ENCODE data around the gene DLG2.

- TF ChIP-seq, protein P1, sequence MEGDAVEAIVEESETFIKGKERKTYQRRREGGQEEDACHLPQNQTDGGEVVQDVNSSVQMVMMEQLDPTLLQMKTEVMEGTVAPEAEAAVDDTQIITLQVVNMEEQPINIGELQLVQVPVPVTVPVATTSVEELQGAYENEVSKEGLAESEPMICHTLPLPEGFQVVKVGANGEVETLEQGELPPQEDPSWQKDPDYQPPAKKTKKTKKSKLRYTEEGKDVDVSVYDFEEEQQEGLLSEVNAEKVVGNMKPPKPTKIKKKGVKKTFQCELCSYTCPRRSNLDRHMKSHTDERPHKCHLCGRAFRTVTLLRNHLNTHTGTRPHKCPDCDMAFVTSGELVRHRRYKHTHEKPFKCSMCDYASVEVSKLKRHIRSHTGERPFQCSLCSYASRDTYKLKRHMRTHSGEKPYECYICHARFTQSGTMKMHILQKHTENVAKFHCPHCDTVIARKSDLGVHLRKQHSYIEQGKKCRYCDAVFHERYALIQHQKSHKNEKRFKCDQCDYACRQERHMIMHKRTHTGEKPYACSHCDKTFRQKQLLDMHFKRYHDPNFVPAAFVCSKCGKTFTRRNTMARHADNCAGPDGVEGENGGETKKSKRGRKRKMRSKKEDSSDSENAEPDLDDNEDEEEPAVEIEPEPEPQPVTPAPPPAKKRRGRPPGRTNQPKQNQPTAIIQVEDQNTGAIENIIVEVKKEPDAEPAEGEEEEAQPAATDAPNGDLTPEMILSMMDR (conservative IDR thresholded peaks at IDR 0.05; ENCODE audit: low read length) = no peak
- TF ChIP-seq EZH2phosphoT487 (IDR thresholded peaks at IDR 0.05; ENCODE audit: borderline replicate concordance, low read depth, low read length) = no peak
Measured at GRCh38 chr11:84129961-84130576, 1497.1 kb downstream of the DLG2 start.
